Breast epithelium (tissue), 4 donors: ENCODE measurements around the gene APH1B. TPM values are rescaled to one million over a fixed set of nuclear protein-coding genes. Genes with fewer than 3 reads are reported as not detected.

ENCODE experiments used
- DNase-seq, 2 donors: peaks; one replicate each; pipeline ENCODE4 v3.0.0-alpha.2; 2019; ENCODE audit warnings: low spot score in 2 of 2
- H3K27ac ChIP-seq, 2 donors: fragments of 200-600 bp; sonication (generic) in 1 of 2; one replicate each; pipeline ENCODE4 v1.5.1; 2016 to 2019; ENCODE audit warnings: mild to moderate bottlenecking in 1 of 2
- H3K27me3 ChIP-seq, 2 donors: fragments of 200-600 bp; sonication (generic) in 1 of 2; one replicate each; pipeline versions ENCODE4 v1.5.1 to v1.6.0; 2017 to 2019; ENCODE audit warnings: control low read depth in 1 of 2, mild to moderate bottlenecking in 1 of 2
- H3K36me3 ChIP-seq: fragments of 200-600 bp; one replicate; pipeline ENCODE4 v1.5.1; 2019
- H3K4me1 ChIP-seq, 2 donors: fragments of 200-600 bp; sonication (generic); one replicate each; pipeline ENCODE4 v1.5.1; 2016 to 2019; ENCODE audit warnings: control low read depth in 1 of 2
- H3K4me3 ChIP-seq, 3 donors: fragments of 200-600 bp; sonication (generic); 1 replicate in 2 of 3; 2 replicates in 1 of 3; pipeline ENCODE4 v1.5.1; 2016 to 2019; ENCODE audit warnings: mild to moderate bottlenecking in 3 of 3, moderate library complexity in 2 of 3
- H3K9me3 ChIP-seq, 2 donors: fragments of 200-600 bp; sonication (generic) in 1 of 2; one replicate each; pipeline ENCODE4 v1.5.1; 2016 to 2019; ENCODE audit warnings: control low read depth in 1 of 2
- CTCF ChIP-seq, 3 donors: fragments of 450-650 bp; IDR thresholded peaks; one replicate each; pipeline ENCODE4 v1.5.1; 2016 to 2017; ENCODE audit warnings: antibody characterized with exemption in 3 of 3, mild to moderate bottlenecking in 3 of 3, moderate library complexity in 3 of 3
- POLR2A ChIP-seq: fragments of 450-650 bp; IDR thresholded peaks from one replicate; pipeline ENCODE4 v1.6.1; 2016; ENCODE audit warnings: antibody characterized with exemption, mild to moderate bottlenecking, moderate library complexity
- POLR2AphosphoS5 ChIP-seq, 3 donors: sonication (generic); formaldehyde crosslinking; IDR thresholded peaks; one replicate each; pipeline ENCODE4 v1.6.1; 2017; ENCODE audit warnings: antibody characterized with exemption in 3 of 3
- intact Hi-C: fragments of 100-400 bp; cut with DNase I; formaldehyde crosslinking; loops from one replicate; pipeline ENCODE4 v1.15.1; 2023; ENCODE audit warnings: low total_unique reads
- total RNA-seq, 3 donors: library from RNA; depleted of rRNA; stranded (reverse); fragments of >200 nt; gene quantifications; one replicate each; pipeline ENCODE4 v1.1.0, GENCODE V29; 2016

APH1B gene
- total RNA-seq, 3 donors from 2014 or later = 21.3 to 26.1 (median 25.6) TPM

DNA sequence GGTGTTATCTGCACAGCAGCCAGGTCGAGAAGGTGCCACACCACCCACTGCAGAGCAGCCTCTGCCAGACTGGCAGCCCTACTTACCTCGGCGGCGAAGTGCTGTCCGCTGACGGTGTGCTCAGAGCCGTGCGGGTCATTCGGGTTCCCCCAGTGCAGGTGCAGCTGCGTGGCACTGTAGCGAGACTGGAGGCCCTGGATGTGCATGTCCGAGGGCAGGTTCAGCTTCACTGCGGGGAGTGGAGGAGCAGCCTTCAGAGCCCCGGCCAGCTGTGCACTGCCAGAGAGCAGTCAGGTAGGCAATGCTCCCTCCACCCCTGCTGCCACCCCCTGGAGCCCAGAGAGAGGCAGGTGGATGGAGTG lies 68.0 kb downstream of the APH1B start:
- intact Hi-C loops = no loop called here
- Histone ChIP-seq H3K4me1 (peaks cover 0 to 15% of the 10 kb centered on the region in 2 donors), H3K27ac (no peak overlapping the region), H3K27me3 (no peaks in the 10 kb centered on the region), H3K36me3 (no peaks in the 10 kb centered on the region), H3K9me3 (no peaks in the 10 kb centered on the region), H3K4me3 (no peak overlapping the region)
- no peak for DNase-seq
- TF ChIP-seq POLR2A (no peak), POLR2AphosphoS5 (IDR thresholded peaks at IDR 0.05) (no peak), CTCF (IDR thresholded peaks at IDR 0.05) (no peak)

DNA sequence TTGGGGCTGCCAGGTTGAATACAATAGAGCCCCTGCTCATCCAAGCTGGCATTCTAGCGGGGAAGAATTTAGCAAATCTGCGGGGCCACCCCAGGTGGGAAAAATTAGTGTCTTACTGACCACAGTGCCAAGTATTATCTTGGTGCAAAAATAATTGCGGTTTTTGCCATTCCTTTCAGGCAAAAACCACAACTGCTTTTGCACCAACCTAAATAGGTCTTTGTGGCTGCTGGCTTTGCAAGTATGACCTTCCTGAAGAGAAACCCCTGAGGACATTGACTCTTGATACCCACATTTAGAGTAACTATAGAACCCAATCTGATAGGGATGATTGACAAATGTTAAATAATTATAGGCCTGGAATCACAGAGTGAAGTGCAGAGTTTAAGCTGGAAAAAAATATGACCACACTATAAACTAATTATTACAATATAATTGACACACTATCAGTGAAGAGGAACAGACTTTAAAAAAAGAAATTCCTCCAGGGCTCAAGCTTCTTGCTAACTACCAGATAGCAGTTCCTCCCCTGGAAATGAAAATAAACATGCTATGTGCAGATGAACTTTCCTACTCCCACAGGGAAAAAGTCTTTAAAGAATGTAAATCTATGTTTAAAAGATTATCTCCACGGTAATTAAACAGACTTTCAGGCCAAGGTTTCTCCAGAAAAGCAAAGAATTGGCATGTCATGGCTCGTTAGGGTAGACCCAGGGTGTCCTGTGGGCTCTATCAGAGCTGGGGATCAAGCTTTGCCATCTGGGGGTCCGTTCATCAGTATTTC lies 69.9 kb downstream of the APH1B start:
- no peak for DNase-seq
- no peak overlapping the region for H3K4me3 ChIP-seq
- H3K36me3 ChIP-seq = no peaks in the 10 kb centered on the region
- TF ChIP-seq POLR2AphosphoS5 (IDR thresholded peaks at IDR 0.05) = no peak
- TF ChIP-seq CTCF (IDR thresholded peaks at IDR 0.05) = no peak
- no peak for TF ChIP-seq POLR2A
- H3K4me1 ChIP-seq = peaks cover 0 to 15% of the 10 kb centered on the region in 2 donors
- H3K9me3 ChIP-seq = no peaks in the 10 kb centered on the region
- H3K27me3 ChIP-seq = no peaks in the 10 kb centered on the region
- intact Hi-C loops = no loop called here
- H3K27ac ChIP-seq = peak overlapping the region; percentile 77

DNA sequence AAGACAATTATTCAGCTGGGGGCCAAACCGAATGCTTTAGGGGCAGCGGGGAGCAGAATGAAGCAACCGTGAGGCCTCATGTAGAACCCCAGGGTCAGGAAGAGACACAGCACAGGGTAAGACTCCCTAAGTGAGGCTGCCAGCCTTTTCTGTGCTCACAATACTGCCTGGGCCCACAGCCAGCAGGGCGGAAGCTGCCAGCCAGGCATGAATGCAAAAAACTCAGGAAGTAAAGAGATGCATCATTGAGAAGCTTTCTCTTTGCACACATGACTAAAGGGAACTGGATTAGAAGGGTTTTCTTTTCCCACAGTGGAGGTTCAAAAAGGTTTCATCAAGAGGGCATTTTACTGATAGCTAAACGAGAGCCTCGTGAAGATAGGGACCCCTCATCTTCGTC lies 71.0 kb downstream of the APH1B start:
- intact Hi-C loops = no loop called here
- peak overlapping the region; percentile 77 for H3K27ac ChIP-seq

DNA sequence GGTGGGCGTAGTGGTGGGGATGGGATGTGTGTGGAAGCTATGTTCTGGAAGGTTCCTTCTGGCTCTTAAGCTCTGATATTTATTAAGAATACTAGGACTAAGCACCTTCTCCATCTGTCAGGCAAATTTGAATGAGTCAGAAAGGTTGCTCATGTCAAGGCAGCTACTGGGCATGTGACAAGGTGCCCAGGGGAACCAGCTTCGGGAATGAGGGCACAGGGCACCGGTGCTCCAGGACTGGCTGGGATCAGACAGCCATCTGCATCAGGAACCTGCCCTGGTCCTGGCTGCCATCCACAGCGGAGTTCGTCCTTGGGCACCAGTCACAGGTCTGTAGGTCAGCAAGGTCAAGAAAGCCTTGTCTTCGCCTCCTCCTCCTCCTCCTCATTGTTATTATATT lies 71.8 kb downstream of the APH1B start:
- intact Hi-C loops = no loop called here
- TF ChIP-seq POLR2A = no peak
- TF ChIP-seq POLR2AphosphoS5 (IDR thresholded peaks at IDR 0.05) = no peak
- TF ChIP-seq CTCF (IDR thresholded peaks at IDR 0.05) = no peak
- Histone ChIP-seq H3K36me3 (no peaks in the 10 kb centered on the region), H3K9me3 (no peaks in the 10 kb centered on the region), H3K4me3 (no peak overlapping the region), H3K27me3 (no peaks in the 10 kb centered on the region), H3K27ac (peak overlapping the region; percentile 77), H3K4me1 (peaks cover 0 to 15% of the 10 kb centered on the region in 2 donors)
- no peak for DNase-seq

More for the DNA sequence above, 71.0 kb downstream of the APH1B start:
- Histone ChIP-seq H3K36me3 (no peaks in the 10 kb centered on the region), H3K4me3 (no peak overlapping the region), H3K9me3 (no peaks in the 10 kb centered on the region), H3K4me1 (peaks cover 0 to 15% of the 10 kb centered on the region in 2 donors), H3K27me3 (no peaks in the 10 kb centered on the region)
- TF ChIP-seq POLR2A (no peak), CTCF (IDR thresholded peaks at IDR 0.05) (no peak), POLR2AphosphoS5 (IDR thresholded peaks at IDR 0.05) (no peak)
- DNase-seq = peak; percentile 79

GRCh38 chr15:63349621-63350020 lies 72.2 kb downstream of the APH1B start:
- H3K36me3 ChIP-seq = no peaks in the 10 kb centered on the region
- no peaks in the 10 kb centered on the region for H3K27me3 ChIP-seq
- TF ChIP-seq CTCF (IDR thresholded peaks at IDR 0.05) = no peak
- TF ChIP-seq POLR2AphosphoS5 (IDR thresholded peaks at IDR 0.05) = no peak
- no peak for TF ChIP-seq POLR2A
- H3K9me3 ChIP-seq = no peaks in the 10 kb centered on the region
- peak overlapping the region; percentile 77 for H3K27ac ChIP-seq
- no peak for DNase-seq
- no peak overlapping the region for H3K4me3 ChIP-seq
- intact Hi-C loops = no loop called here
- H3K4me1 ChIP-seq = peaks cover 0 to 15% of the 10 kb centered on the region in 2 donors
